ENCODE data around the gene GALNT2.

- TF ChIP-seq POLR2A (IDR thresholded peaks at IDR 0.05) (no peak), CTCF (IDR thresholded peaks at IDR 0.05) (no peak), EP300 (IDR thresholded peaks at IDR 0.05) (no peak)
Measured at GRCh38 chr1:230306169-230306568, 239.1 kb downstream of the GALNT2 start.

Measured in ovary (tissue), 3 donors.